ENCODE data around the gene RNF121. TPM values are rescaled to one million over a fixed set of nuclear protein-coding genes. Genes with fewer than 3 reads are reported as not detected.
"Not testable (repeated sequence)": the region's sequence is repeated elsewhere in the genome, so short reads cannot be mapped to it uniquely, and the experiment has no call there.

The RNF121 gene
- total and polyA plus RNA-seq, 4 donors, result 27.6 to 40.6 (median 34.2) TPM

GRCh38 chr11:71911986-71912340 is 16.9 kb upstream of the RNF121 start:
- not testable (repeated sequence) for DNase-seq (ENCODE audit: low read depth in 4 of 6, low spot score in 6 of 6); H3K4me3 ChIP-seq (ENCODE audit: low read depth, low read length); H3K27me3 ChIP-seq (ENCODE audit: control insufficient read depth, insufficient read depth, low read length); H3K27ac ChIP-seq (ENCODE audit: low read depth, low read length); H3K4me1 ChIP-seq (ENCODE audit: control insufficient read depth, insufficient read depth, low read length); H3K9me3 ChIP-seq (ENCODE audit: control insufficient read depth, insufficient read depth, low read length)
- WGBS (ENCODE audit: insufficient coverage), result 94% methylated on average over 8 of the region's 10 CpGs
- H3K36me3 ChIP-seq (ENCODE audit: control insufficient read depth, insufficient read depth, low read length), result peaks cover 24% of the 10 kb centered on the region

GRCh38 chr11:71913756-71914526 is 14.9 kb upstream of the RNF121 start:
- H3K4me3 ChIP-seq (ENCODE audit: low read depth, low read length), result no peak overlapping the region
- no peaks in the 10 kb centered on the region for H3K4me1 ChIP-seq (ENCODE audit: control insufficient read depth, insufficient read depth, low read length)
- no CpG with 5 or more reads among the region's 5 CpGs for WGBS (ENCODE audit: insufficient coverage)
- DNase-seq (ENCODE audit: low read depth in 4 of 6, low spot score in 6 of 6), result no peak
- H3K27ac ChIP-seq (ENCODE audit: low read depth, low read length), result no peak overlapping the region
- H3K36me3 ChIP-seq (ENCODE audit: control insufficient read depth, insufficient read depth, low read length), result peaks cover 26% of the 10 kb centered on the region
- H3K9me3 ChIP-seq (ENCODE audit: control insufficient read depth, insufficient read depth, low read length), result no peaks in the 10 kb centered on the region
- H3K27me3 ChIP-seq (ENCODE audit: control insufficient read depth, insufficient read depth, low read length), result no peaks in the 10 kb centered on the region

- Histone ChIP-seq H3K4me1 (ENCODE audit: control insufficient read depth, insufficient read depth, low read length) (no peaks in the 10 kb centered on the region), H3K9me3 (ENCODE audit: control insufficient read depth, insufficient read depth, low read length) (no peaks in the 10 kb centered on the region), H3K27ac (ENCODE audit: low read depth, low read length) (no peak overlapping the region), H3K27me3 (ENCODE audit: control insufficient read depth, insufficient read depth, low read length) (no peaks in the 10 kb centered on the region), H3K4me3 (ENCODE audit: low read depth, low read length) (no peak overlapping the region), H3K36me3 (ENCODE audit: control insufficient read depth, insufficient read depth, low read length) (peaks cover 26% of the 10 kb centered on the region)
- 95% methylated on average over 6 of the region's 7 CpGs for WGBS (ENCODE audit: insufficient coverage)
- no peak for DNase-seq (ENCODE audit: low read depth in 4 of 6, low spot score in 6 of 6)
Measured at GRCh38 chr11:71914617-71915189, 14.1 kb upstream of the RNF121 start.

GRCh38 chr11:71917646-71918140 is 11.2 kb upstream of the RNF121 start:
- Histone ChIP-seq H3K4me1 (ENCODE audit: control insufficient read depth, insufficient read depth, low read length) (no peaks in the 10 kb centered on the region), H3K36me3 (ENCODE audit: control insufficient read depth, insufficient read depth, low read length) (peaks cover 28% of the 10 kb centered on the region), H3K4me3 (ENCODE audit: low read depth, low read length) (no peak overlapping the region), H3K27ac (ENCODE audit: low read depth, low read length) (no peak overlapping the region), H3K27me3 (ENCODE audit: control insufficient read depth, insufficient read depth, low read length) (no peaks in the 10 kb centered on the region), H3K9me3 (ENCODE audit: control insufficient read depth, insufficient read depth, low read length) (no peaks in the 10 kb centered on the region)
- 93% methylated on average over 8 of the region's 9 CpGs for WGBS (ENCODE audit: insufficient coverage)
- no peak for DNase-seq (ENCODE audit: low read depth in 4 of 6, low spot score in 6 of 6)

GRCh38 chr11:71927820-71928736 is 768 bp upstream of the RNF121 start, which contains the start of gene XNDC1N:
TSS of gene XNDC1N (minus strand) at chr11:71928594. CDS start at chr11:71923353, 5,241 bp downstream.
- DNase-seq (ENCODE audit: low read depth in 4 of 6, low spot score in 6 of 6), result peak in 1 of 6 donors; percentile 98
- Histone ChIP-seq H3K27me3 (ENCODE audit: control insufficient read depth, insufficient read depth, low read length) (no peaks in the 10 kb centered on the region), H3K27ac (ENCODE audit: low read depth, low read length) (peak within 1 kb of the TSS; percentile 90), H3K9me3 (ENCODE audit: control insufficient read depth, insufficient read depth, low read length) (no peaks in the 10 kb centered on the region), H3K4me1 (ENCODE audit: control insufficient read depth, insufficient read depth, low read length) (peaks cover 12% of the 10 kb centered on the region), H3K4me3 (ENCODE audit: low read depth, low read length) (peak within 1 kb of the TSS; percentile 96), H3K36me3 (ENCODE audit: control insufficient read depth, insufficient read depth, low read length) (no peaks in the 10 kb centered on the region)
- 0% methylated on average over 37 of the region's 40 CpGs for WGBS (ENCODE audit: insufficient coverage)

- Histone ChIP-seq H3K27ac (ENCODE audit: low read depth, low read length) (no peak overlapping the region), H3K4me3 (ENCODE audit: low read depth, low read length) (peak overlapping the region; percentile 96), H3K4me1 (ENCODE audit: control insufficient read depth, insufficient read depth, low read length) (peaks cover 12% of the 10 kb centered on the region), H3K36me3 (ENCODE audit: control insufficient read depth, insufficient read depth, low read length) (no peaks in the 10 kb centered on the region), H3K27me3 (ENCODE audit: control insufficient read depth, insufficient read depth, low read length) (no peaks in the 10 kb centered on the region), H3K9me3 (ENCODE audit: control insufficient read depth, insufficient read depth, low read length) (no peaks in the 10 kb centered on the region)
- WGBS (ENCODE audit: insufficient coverage), result 0% methylated on average over 1 of the region's 6 CpGs
- no peak for DNase-seq (ENCODE audit: low read depth in 4 of 6, low spot score in 6 of 6)
Measured at GRCh38 chr11:71929491-71929890, 645 bp downstream of the RNF121 start.

GRCh38 chr11:71930556-71931244 is 1.9 kb downstream of the RNF121 start:
- Histone ChIP-seq H3K27me3 (ENCODE audit: control insufficient read depth, insufficient read depth, low read length) (no peaks in the 10 kb centered on the region), H3K36me3 (ENCODE audit: control insufficient read depth, insufficient read depth, low read length) (no peaks in the 10 kb centered on the region), H3K4me3 (ENCODE audit: low read depth, low read length) (no peak overlapping the region), H3K9me3 (ENCODE audit: control insufficient read depth, insufficient read depth, low read length) (no peaks in the 10 kb centered on the region), H3K27ac (ENCODE audit: low read depth, low read length) (no peak overlapping the region), H3K4me1 (ENCODE audit: control insufficient read depth, insufficient read depth, low read length) (peaks cover 12% of the 10 kb centered on the region)
- DNase-seq (ENCODE audit: low read depth in 4 of 6, low spot score in 6 of 6), result no peak
- WGBS (ENCODE audit: insufficient coverage), result 90% methylated on average over 2 of the region's 11 CpGs

GRCh38 chr11:71931245-71931602 is 2.4 kb downstream of the RNF121 start:
- Histone ChIP-seq H3K27ac (ENCODE audit: low read depth, low read length) (no peak overlapping the region), H3K4me3 (ENCODE audit: low read depth, low read length) (no peak overlapping the region), H3K27me3 (ENCODE audit: control insufficient read depth, insufficient read depth, low read length) (no peaks in the 10 kb centered on the region), H3K4me1 (ENCODE audit: control insufficient read depth, insufficient read depth, low read length) (peaks cover 12% of the 10 kb centered on the region), H3K36me3 (ENCODE audit: control insufficient read depth, insufficient read depth, low read length) (no peaks in the 10 kb centered on the region), H3K9me3 (ENCODE audit: control insufficient read depth, insufficient read depth, low read length) (no peaks in the 10 kb centered on the region)
- WGBS (ENCODE audit: insufficient coverage), result no CpG with 5 or more reads among the region's 2 CpGs
- DNase-seq (ENCODE audit: low read depth in 4 of 6, low spot score in 6 of 6), result no peak

All from spinal cord (tissue), 10 donors.